ENCODE measurements around the gene INTS6. TPM values are rescaled to one million over a fixed set of nuclear protein-coding genes. Genes with fewer than 3 reads are reported as not detected.
A peak's percentile ranks its signal among the peaks of the same experiment; 100 is the strongest.
"Not testable (repeated sequence)": the region's sequence is repeated elsewhere in the genome, so short reads cannot be mapped to it uniquely, and the experiment has no call there.

Gene INTS6
- total RNA-seq, 1 donor = 69.1 TPM

GRCh38 chr13:51417716-51418115 is 35.1 kb downstream of the INTS6 start:
- no peak for TF ChIP-seq CTCF (IDR thresholded peaks at IDR 0.05; ENCODE audit: insufficient read depth, low read depth, low read length)
- no peak overlapping the region for H3K4me3 ChIP-seq (ENCODE audit: low read depth, low read length)
- no peak for DNase-seq (ENCODE audit: low read depth)

- H3K4me3 ChIP-seq (ENCODE audit: low read depth, low read length) = no peak overlapping the region
- no peak for TF ChIP-seq CTCF (IDR thresholded peaks at IDR 0.05; ENCODE audit: insufficient read depth, low read depth, low read length)
- DNase-seq (ENCODE audit: low read depth) = no peak
These were observed 36.7 kb downstream of the INTS6 start for GRCh38 chr13:51416107-51416506.

- not testable (repeated sequence) for DNase-seq (ENCODE audit: low read depth); H3K4me3 ChIP-seq (ENCODE audit: low read depth, low read length)
These were observed 37.5 kb downstream of the INTS6 start for GRCh38 chr13:51415339-51415738.

- no peak overlapping the region for H3K4me3 ChIP-seq (ENCODE audit: low read depth, low read length)
- TF ChIP-seq CTCF (IDR thresholded peaks at IDR 0.05; ENCODE audit: insufficient read depth, low read depth, low read length) = no peak
- no peak for DNase-seq (ENCODE audit: low read depth)
These were observed 40.4 kb downstream of the INTS6 start for GRCh38 chr13:51412431-51412830.

GRCh38 chr13:51405176-51405575 is 47.7 kb downstream of the INTS6 start:
- TF ChIP-seq CTCF (IDR thresholded peaks at IDR 0.05; ENCODE audit: insufficient read depth, low read depth, low read length) = no peak
- no peak for DNase-seq (ENCODE audit: low read depth)
- H3K4me3 ChIP-seq (ENCODE audit: low read depth, low read length) = no peak overlapping the region

GRCh38 chr13:51397262-51397941 is 55.4 kb downstream of the INTS6 start:
- no peak overlapping the region for H3K4me3 ChIP-seq (ENCODE audit: low read depth, low read length)
- TF ChIP-seq CTCF (IDR thresholded peaks at IDR 0.05; ENCODE audit: insufficient read depth, low read depth, low read length) = no peak
- peak; percentile 96 for DNase-seq (ENCODE audit: low read depth)

- peak; percentile 75 for DNase-seq (ENCODE audit: low read depth)
- TF ChIP-seq CTCF (IDR thresholded peaks at IDR 0.05; ENCODE audit: insufficient read depth, low read depth, low read length) = no peak
- no peak overlapping the region for H3K4me3 ChIP-seq (ENCODE audit: low read depth, low read length)
These were observed 56.5 kb downstream of the INTS6 start for GRCh38 chr13:51396352-51396751.
